HG03439 (cell line): Measurements from ENCODE around the gene DLGAP4.
"Not testable (repeated sequence)": the region's sequence is repeated elsewhere in the genome, so short reads cannot be mapped to it uniquely, and the experiment has no call there.

Experiments used
- ATAC-seq: cut with Tn5 transposase; IDR thresholded peaks from one replicate; pipeline ENCODE4 v1.9.1; 2021; ENCODE audit warnings: mild to moderate bottlenecking, moderate library complexity; ENCODE audit not compliant: unreplicated experiment

DLGAP4 gene

DNA sequence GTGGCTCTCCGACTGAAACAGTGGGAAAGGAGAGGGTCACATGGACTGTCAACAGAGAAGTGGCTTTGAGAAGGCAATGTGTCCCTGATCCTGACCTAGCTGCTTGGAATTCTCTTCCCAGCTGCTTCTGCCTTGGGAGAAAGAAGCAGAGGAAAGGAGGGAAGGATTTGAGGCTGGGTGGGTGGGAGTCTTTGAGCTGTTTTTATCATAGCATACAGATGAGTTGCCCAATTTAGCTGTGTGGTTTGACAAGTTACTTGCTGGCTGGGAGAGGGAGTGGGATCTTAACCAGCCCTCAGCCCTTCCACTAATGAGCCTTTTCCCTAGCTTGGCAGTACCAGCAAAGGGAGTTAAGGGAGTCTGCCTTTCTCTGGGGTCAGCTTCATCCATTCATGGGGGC lies 184.1 kb downstream of the DLGAP4 start:
- ATAC-seq, result no peak

DNA sequence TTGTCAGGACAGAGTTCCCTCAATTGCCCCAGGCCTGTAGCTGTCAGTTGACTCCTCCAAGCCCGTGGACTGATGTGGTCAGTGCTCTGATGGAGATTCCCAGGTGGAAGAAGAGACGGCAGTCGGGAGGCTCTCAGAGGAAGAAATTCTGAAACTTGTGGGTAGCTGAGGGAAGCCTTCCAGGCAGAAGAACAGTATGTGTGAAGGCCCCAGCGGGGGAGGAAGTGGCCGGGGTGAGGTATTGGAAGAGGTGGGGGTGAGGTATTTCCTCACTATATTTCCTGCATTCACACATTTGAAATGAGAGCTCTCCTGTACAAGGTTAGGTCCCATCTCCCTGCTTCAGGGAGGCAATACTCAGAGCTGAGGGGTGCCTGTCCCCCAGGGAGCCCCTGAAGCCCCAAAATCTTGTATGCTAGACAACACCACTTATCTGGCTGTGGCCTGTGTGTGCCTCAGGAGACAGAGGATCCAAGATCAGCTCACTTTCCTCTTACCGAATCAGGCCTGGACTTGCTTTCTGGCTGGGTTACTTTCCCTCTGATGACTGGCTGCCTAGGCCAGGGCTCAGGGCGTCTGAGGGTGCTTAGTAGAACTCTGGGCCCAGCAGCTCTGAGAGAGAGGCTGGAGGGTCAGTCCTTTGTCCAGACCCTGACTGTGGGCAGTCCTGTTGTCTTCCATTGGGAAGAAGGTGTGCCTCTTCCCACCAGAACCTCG lies 185.9 kb downstream of the DLGAP4 start:
- no peak for ATAC-seq

DNA sequence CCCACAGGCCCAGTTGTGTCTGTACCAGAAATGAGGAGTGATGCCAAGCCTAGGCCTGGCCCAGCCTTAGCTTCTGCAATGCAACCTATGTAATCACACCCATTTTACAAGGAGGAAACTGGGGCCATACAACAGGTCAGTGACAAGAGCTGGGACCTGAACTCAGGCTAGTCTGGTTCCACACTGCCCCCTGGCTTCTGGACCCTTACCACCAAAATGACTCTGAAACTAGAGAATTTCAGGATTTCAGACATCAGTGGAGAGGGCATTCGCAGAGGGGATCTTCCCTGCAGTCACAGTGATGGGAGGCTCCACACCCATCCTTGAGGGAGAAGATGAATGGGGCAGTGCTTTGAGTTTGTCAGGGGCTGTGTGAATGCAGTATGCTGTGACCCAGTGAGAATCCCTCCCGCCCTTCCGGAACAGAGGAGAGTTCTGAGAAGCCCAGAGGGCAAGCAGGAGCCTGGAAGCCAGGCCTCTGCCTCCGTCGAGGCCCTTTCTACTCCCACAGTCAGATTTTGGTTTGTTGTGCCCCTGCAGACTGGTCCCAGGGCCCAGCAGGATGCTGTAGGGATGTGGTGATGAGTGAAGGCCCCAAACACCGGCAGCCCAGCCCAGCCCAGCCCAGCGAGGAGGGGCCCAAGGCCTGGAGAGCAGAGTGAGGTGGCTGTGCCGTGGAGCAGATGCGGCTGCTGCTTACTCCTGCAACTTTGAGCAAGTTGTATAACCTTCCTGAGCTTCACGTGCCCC lies 187.1 kb downstream of the DLGAP4 start:
- no peak for ATAC-seq

DNA sequence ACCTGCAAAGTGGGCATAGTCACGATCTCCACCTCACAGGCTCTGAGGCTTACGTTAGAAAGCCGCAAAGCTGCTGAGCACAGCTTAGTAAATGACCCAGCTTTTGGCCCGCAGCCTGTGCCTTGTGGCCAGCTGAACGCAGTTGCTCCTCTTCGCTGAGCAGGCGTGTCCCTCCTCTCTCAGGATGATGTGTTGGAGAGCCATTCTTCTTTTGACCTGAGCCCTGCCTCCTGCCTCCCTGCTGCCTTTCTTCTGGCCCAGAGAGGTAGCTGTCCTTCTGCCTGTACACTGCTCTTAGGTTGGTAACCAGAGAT lies 187.6 kb downstream of the DLGAP4 start:
- ATAC-seq, result no peak

DNA sequence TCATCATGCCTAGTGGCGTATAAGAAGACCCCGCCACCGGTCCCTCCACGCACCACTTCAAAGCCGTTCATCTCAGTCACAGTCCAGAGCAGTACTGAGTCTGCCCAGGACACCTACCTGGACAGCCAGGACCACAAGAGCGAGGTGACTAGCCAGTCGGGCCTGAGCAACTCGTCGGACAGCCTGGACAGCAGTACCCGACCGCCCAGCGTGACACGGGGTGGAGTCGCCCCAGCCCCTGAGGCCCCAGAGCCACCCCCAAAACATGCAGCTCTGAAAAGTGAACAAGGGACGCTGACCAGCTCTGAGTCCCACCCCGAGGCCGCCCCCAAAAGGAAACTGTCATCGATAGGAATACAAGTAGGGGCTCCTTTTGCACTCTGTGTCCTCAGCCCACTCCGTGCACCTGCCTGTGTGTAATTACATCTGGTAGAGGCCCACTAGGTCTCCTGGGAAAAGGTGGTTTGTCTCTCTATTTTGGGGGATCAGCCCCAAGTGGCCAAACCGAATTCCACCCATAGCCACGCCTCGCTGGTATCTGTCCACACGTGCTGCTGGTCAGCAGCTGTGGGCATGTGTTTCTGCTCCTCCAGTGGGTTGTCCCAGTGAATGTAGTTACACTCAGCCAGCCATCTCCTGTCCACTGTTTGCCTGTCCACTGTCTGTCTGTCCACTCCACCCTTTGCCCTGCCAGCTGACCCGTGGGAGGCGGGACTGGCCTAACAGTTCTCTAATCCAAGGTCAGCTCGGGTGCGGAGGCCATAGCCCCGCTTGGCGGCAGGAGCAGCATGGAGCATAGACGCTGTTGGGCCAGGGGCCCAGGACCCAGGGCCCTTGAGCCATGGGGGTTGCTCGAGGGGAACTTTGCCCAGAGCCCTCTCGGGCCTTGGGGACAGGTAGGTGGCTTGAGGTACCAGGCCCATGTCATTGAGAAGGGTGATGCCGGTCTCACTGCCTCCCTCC lies 190.8 kb downstream of the DLGAP4 start:
- ATAC-seq, result no peak

DNA sequence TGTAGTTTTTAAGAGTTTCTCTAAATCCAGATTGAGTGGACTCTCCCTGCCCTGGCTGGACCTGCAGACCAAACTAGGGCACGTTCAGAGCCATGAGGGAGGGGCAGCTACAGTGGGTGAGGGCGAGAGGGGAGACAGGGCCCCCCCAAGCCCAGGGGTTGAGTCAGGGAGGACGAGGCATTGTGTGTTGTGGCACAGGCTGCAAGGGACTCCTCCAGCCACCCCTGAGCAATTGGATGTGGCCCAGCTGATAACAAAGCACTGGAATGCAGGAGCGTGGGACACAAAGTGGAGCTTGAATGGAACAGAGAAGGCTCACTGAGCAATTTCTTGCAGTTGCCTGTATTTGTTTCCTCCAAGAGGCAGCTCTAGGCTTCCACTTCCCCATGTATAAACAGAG lies 191.7 kb downstream of the DLGAP4 start:
- no peak for ATAC-seq

DNA sequence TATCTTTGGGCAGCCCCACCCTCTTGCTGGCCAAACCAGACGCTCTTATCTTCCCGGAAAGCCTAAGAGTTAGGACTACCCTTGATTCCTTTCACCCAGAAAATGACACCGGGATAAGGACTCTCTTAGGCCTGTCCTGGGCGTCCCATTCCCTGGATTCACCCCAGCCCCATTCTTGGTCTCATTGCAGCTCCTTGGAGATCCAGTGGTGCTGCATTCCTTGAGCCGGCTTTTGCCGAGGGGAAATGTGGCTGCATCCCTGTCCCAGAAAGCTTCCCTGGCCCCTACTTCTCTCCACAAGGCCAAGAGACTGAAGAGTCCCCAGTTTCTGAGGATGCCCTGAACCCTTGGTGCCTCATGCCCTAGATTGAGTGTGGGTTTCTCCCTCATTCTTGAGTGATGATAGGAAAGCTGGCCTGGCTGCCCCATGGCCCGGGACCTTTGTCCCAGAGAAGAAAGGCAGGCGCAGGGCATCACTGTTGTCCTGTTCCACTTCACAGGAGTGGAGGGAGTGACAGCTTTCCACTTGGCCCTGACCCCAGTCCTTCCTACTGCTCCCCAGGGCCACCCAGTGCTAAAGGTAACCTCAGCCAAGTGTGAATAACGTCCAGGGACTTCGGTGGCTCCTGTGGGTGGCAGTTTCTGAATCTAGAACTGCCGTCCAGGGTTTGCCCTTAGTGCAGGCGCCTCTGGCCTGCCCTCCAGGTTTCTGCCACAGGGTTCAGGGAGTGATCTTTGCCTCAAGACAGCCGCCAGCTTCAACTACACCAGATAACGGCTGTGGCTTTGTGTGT lies 192.4 kb downstream of the DLGAP4 start:
- ATAC-seq, result no peak

DNA sequence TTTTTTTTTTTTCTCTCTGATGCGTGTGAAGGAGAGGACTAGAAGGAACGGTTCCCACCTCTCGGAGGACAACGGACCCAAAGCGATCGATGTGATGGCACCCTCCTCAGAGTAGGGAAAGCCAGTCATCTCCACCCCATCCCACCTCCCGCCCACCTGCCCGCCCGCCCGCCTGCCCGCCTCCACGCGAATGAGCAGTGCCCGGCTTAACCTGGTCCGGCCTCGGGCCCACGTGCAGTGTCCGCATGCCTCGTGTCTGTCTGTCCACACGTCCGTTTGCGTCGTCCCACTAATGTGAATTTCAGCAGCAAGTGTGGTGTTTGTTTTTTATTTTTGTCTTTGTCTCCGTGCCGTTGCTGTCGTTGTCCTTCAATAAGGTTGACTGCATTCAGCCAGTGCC lies 193.1 kb downstream of the DLGAP4 start:
- no peak for ATAC-seq

DNA sequence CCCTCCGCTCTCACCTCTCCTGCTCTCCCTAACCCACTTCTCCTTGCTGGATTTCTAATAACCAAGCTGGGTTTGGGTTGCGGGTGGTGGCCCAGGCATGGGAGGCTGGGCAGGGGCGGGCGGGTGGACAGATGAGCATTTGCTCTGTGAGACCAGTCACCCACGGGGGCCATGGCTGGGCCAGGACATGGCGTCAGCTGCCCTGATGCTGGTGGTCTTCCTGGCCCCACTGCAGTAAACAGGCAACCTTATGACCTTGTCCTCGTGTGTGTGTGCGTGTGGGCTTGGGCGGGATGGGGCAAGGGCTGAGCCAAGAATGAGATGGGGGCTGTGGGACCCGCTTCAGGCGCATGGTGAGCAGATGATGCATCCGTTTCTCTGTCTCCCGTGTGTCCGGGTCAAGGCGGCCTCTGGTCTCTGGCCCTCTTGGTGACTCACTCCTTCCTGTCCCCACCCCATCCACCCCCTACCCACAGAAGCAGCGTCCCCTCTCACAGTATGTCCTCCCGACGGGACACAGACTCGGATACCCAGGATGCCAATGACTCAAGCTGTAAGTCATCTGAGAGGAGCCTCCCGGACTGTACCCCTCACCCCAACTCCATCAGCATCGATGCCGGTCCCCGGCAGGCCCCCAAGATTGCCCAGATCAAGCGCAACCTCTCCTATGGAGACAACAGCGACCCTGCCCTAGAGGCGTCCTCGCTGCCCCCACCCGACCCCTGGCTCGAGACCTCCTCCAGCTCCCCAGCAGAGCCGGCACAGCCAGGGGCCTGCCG lies 193.8 kb downstream of the DLGAP4 start:
- no peak for ATAC-seq

DNA sequence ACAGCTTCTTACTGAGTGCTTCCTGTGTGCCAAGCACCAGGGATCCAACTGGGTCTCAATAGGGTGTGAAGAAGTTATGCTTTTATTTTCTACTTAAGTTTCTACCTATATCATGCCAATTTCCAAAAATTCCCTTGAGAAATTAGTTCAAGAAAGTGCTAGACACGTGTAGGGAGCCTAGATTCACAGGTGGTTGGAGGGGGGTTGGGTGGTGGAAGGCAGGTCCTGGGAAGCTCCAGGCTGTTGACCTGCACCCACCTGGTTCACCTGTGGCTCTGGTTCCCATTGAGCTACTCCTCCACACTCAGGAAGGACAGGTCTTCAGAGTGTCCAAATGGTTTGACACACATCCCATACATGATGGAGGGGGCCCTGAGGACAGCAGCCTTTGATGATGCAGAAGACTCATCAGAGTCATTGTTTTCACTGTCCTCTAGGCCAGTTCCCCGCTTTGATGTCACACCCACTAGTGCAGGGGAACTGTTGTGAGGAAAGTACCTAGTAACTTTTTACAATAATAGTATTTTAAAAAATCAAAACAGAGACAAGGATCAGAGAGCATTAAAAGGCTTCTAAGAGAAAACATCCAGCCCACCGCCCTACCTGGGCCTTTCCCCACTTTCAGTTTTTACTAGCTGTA lies 195.3 kb downstream of the DLGAP4 start:
- ATAC-seq, result no peak

DNA sequence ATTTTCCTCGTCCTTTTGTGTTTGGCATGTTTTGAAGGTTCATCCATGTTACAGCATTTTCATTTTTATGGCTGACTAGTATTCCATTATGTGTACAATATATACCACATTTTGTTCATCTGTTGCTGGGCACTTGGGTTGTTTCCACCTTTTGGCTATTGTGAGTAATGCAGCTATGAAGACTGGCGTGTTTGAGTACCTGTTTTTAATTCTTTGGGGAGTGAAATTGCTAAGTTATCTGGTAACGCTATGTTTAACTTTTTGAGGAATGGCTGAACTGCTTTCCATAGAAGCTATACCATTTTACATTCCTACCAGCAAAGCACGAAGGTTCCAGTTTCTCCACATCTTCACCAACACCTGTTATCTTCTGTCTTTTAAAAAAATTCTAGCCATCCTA lies 198.2 kb downstream of the DLGAP4 start:
- no peak for ATAC-seq

DNA sequence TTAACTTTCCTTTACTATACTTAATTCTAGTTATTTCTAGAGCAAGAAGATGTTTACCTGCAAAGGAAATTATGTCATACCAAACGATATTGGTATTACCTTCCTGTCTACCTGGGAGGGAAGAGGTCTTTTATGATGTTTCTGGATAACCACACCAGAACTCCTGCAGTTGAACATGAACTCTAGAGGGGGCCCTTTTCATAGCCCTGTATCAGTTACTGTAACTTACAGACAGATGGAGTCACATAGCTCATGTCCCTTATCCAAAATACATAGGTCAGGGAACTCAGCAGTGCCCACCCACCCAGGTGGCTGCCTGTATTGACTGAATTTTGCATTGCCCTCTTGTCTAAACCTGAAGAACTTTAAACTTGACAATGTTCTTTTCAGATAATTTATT lies 200.1 kb downstream of the DLGAP4 start:
- no peak for ATAC-seq

DNA sequence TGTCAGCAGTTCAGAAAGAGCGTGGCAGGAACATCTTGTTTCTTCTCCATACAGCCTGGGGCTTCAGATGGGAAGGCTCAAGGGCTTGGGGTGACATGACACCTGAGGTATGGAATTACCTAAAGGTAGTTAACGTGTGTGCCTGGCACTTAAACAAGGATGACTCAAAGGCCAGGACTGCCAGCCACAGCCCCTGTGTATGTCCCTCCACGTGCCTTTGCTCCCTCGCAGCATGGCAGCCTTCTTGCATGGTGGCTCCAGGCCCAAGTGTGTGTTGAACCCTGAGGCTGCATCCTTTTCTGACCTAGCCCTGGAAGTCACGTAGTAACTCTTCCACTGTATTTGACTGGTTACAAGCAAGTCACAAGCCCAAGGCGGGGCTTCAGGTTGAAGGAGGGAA lies 201.6 kb downstream of the DLGAP4 start:
- no peak for ATAC-seq

DNA sequence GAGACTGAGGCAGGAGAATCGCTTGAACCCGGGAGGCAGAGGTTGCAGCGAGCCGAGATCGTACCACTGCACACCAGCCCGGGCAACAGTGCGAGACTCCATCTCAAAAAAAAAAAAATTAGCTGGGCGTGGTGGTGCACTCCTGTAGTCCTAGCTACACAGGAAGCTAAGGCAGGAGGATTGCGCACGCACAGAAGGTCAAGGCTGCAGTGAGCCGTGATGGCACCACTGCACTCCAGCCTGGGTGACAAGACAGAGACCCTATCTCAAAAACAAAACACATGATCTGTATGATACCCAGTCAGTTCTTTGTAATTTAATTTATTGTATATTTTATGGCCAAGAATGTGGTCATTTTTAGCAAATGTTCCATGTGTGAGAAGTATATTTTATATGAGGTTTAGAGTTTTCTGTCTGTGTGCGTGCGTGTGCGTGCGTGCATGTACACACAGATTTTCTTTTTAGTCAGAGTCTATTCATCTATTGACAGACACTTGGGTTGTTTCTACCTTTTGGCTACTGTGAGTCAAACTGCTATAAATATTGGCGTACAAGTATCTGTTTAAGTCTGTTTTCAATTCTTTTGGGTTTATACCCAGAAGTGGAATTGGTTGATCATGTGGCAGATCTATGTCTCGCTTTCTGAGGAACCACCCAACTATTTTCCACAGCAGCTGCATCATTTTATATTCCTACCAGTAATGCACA lies 213.0 kb downstream of the DLGAP4 start:
- no peak for ATAC-seq

DNA sequence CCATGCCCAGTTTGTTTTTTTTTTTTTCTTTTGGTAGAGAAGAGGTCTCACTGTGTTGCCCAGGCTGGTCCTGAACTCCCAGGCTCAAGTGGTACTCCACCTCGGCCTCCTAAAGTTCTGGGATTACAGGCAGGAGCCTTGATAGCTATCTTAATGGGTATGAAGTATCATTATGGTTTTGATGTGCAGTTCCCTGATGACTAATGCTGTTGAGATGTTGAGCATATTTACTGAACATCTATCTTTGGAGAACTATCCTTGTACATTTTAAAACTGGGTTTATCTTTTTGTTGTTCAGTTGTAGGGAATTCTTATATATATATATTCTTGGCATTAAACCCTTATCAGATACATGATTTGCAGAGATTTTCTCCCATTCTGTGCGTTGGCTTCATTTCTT lies 213.8 kb downstream of the DLGAP4 start:
- no peak for ATAC-seq

DNA sequence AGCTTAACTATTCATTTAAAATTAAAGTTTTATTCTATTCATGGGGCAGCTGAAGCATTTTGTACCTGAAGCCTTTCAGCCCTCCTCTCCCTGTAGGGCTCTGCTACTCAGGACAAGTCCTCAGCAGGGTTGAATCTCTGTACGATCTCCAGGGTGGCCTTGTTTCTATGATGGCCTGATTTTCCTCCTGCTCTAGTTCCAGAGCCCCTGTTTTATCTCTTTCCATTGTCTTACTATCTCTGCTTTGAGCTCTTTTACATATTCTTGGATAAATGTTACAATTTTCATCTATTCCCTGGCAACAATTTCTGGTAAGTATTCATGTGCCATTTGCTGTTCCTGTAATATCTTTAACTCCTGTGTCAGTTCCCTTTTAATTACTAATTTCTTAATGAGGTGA lies 215.4 kb downstream of the DLGAP4 start:
- ATAC-seq, result no peak

DNA sequence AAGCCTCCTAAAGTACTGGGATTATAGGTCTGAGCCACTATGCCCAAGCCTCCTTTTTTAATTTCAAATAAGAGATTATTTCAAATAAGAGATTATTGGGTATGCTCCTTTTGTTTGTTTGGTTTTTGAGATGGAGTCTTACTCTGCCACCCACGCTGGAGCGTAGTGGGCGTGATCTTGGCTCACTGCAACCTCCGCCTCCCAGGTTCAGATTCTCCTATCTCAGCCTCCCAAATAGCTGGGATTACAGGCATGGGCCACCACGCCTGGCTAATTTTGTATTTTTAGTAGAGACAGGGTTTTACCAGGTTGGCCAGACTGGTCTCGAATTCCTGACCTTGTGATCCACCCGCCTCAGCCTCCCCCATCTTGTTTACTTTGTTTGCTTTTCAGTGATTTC lies 216.3 kb downstream of the DLGAP4 start:
- ATAC-seq, result not testable (repeated sequence)

DNA sequence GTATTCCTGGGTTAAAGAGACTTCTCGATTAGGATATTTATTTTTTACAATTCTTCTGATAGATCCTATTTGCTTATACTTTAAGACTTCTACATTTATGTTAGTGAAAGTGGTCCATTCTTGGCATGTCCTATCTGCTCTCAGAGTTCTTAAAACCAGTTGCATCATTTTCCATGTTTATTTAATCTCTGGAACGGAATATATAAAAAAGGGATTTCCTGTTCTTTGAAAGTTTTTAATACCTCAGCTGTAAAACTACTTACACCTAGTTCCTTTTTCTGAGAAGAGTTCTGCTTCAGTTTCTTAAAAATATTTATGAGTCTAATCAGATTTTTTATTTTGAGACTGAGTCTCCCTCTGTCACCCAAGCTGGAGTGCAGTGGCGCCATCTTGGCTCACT lies 217.2 kb downstream of the DLGAP4 start:
- ATAC-seq, result no peak
